ENCODE measurements around the gene SMYD2.

DNA sequence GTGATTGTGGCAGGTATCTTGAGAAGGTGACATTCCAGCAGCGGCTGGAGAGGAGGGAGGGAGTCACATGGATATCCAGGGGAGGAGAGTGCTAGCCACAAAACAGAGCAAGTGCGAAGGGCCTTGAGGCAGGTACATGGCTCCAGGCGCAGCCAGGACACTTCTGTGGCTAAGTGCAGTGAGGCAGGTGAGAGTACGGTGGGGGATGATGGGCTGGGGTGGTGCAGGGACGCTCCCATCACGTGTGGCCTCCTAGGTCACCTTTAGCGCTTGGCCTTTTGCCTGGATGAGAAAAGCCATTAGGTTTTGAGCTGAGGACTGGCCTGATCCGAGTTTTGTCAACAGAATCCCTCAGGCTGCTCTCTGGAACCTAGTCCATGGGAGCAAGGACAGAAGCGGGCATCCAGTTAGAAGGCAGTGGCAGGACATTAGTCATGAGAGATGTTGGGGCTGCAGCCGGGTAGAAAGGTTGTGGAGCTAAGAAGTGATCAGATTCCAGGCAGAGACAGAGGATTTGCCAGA, 31.6 kb downstream of the SMYD2 start:
- TF ChIP-seq SP1 (IDR thresholded peaks at IDR 0.05) (no peak), FOXA1 (IDR thresholded peaks at IDR 0.05) (no peak), ZNF384 (IDR thresholded peaks at IDR 0.05) (no peak), FOXK2 (IDR thresholded peaks at IDR 0.05) (no peak), ARNT (IDR thresholded peaks at IDR 0.05) (no peak), ELF4 (IDR thresholded peaks at IDR 0.05) (no peak), HDGF (IDR thresholded peaks at IDR 0.05; ENCODE audit: borderline replicate concordance) (no peak), LEF1 (IDR thresholded peaks at IDR 0.05; ENCODE audit: borderline replicate concordance) (no peak), BHLHE40 (IDR thresholded peaks at IDR 0.05; ENCODE audit: borderline replicate concordance) (no peak), TARDBP (IDR thresholded peaks at IDR 0.05) (no peak)
- TF ChIP-seq, protein P1, sequence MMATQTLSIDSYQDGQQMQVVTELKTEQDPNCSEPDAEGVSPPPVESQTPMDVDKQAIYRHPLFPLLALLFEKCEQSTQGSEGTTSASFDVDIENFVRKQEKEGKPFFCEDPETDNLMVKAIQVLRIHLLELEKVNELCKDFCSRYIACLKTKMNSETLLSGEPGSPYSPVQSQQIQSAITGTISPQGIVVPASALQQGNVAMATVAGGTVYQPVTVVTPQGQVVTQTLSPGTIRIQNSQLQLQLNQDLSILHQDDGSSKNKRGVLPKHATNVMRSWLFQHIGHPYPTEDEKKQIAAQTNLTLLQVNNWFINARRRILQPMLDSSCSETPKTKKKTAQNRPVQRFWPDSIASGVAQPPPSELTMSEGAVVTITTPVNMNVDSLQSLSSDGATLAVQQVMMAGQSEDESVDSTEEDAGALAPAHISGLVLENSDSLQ (IDR thresholded peaks at IDR 0.05) = no peak
